HG03457 (cell line): ENCODE data around the gene CACNA1G.
A peak's percentile ranks its signal among the peaks of the same experiment; 100 is the strongest.

Experiments
- ATAC-seq: cut with Tn5 transposase; IDR thresholded peaks from one replicate; pipeline ENCODE4 v1.9.1; 2021; ENCODE audit warnings: moderate number of reproducible peaks; ENCODE audit not compliant: unreplicated experiment

CACNA1G gene

GRCh38 chr17:50547035-50547735, 13.3 kb upstream of the CACNA1G start, which contains the start of gene SPATA20:
Gene SPATA20, plus strand, starts transcription at chr17:50547174. Its CDS starts 35 bp downstream, at chr17:50547209.
- ATAC-seq: peak; percentile 56

DNA sequence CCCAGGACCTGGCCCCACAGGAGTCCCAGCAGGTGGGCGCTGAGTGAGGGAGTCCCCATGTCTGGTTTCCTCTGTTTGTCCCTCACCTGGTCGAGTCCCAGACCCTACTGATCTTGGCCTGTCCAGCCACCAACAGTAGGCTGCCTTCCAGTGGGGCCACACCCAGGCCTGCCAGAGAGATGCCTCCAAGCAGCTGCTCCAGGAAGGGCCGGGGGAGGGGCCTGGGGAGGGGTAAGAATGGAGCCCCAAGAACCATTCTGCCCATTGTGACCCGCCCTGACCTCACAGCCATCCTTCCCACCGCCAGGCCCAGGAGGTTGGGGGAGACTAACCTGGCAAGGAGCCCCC, 12.8 kb upstream of the CACNA1G start:
- ATAC-seq: no peak

DNA sequence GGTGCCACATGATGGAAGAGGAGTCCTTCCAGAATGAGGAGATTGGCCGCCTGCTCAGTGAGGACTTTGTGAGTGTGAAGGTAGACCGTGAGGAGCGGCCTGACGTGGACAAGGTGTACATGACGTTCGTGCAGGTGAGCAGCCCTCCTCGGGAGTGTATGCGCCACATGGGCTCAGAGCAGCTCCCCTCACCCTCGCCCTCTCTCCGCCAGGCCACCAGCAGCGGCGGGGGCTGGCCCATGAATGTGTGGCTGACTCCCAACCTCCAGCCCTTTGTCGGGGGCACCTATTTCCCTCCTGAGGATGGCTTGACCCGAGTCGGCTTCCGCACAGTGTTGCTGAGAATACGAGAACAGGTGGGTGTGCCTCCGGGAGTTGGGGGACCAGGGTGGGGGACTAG, 11.7 kb upstream of the CACNA1G start:
- no peak for ATAC-seq

DNA sequence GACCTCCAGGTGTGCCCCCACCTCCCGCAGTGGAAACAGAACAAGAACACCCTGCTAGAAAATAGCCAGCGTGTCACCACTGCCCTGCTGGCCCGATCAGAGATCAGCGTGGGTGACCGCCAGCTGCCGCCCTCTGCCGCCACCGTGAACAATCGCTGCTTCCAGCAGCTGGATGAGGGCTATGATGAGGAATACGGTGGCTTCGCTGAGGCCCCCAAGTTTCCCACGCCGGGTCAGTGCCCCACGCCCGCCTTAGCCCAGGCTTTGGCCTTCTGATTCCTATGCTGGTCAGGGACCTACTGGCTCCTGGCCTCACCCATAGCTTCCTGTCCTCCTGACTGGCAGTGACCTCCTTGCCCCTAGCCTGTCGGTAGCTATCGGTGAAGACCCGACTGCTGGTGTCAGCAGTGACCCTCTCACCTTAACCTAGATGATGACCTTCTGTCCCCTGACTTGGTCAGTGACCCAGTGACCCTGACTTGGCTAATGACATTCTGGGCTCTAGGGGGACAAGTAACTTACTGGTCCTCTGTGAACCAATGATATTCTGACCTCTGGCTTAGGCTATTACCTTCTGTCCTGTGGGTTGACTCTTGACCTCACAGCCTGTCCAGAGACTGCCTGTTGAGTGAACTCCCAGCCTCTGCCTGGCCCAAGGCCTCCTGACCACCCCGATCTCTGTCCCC, 11.1 kb upstream of the CACNA1G start:
- no peak for ATAC-seq

- ATAC-seq: no peak
Measured at GRCh38 chr17:50549969-50550368, 10.5 kb upstream of the CACNA1G start.

DNA sequence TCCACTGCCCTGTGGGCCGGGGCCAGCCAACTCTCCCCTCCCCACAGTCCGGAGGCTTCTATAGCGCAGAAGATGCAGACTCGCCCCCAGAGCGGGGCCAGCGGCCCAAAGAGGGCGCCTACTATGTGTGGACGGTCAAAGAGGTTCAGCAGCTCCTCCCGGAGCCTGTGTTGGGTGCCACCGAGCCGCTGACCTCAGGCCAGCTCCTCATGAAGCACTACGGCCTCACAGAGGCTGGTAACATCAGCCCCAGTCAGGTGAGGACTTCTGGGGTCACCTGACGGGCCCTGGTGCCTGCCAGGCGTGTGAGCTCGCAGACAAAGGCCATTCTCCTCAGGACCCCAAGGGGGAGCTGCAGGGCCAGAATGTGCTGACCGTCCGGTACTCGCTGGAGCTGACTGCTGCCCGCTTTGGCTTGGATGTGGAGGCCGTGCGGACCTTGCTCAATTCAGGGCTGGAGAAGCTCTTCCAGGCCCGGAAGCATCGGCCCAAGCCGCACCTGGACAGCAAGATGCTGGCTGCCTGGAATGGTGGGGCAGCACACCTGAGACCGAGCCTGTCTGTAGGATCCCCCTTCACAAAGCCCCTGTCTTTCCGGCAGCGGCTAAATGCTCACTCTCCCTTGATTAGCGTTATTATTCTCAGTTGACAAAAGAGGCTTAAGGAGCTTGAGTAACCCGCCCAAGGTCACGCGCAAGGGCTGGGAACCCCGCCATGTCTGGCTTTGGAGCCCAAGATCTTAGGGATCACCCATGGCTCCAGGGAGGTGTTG, 9.7 kb upstream of the CACNA1G start:
- no peak for ATAC-seq

- no peak for ATAC-seq
Measured at GRCh38 chr17:50551433-50551815, 9.1 kb upstream of the CACNA1G start.

DNA sequence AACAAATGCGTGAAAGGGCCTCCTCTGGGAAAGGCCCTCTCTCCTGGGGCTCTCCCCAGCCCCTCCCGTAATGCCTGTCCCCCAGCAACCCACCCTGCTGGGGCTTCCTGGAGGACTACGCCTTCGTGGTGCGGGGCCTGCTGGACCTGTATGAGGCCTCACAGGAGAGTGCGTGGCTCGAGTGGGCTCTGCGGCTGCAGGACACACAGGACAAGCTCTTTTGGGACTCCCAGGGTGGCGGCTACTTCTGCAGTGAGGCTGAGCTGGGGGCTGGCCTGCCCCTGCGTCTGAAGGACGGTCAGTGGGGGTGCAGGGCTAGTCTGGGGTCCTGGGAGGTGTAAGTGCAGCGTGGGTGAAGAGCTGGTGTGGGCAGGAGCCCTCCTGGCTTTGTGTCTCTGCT, 8.6 kb upstream of the CACNA1G start:
- ATAC-seq: no peak

GRCh38 chr17:50554201-50554600, 6.3 kb upstream of the CACNA1G start:
- ATAC-seq: no peak

GRCh38 chr17:50556803-50557202, 3.7 kb upstream of the CACNA1G start:
- ATAC-seq: no peak

- no peak for ATAC-seq
Measured at GRCh38 chr17:50557630-50558029, 2.9 kb upstream of the CACNA1G start.

GRCh38 chr17:50558091-50558490, 2.4 kb upstream of the CACNA1G start:
- no peak for ATAC-seq

DNA sequence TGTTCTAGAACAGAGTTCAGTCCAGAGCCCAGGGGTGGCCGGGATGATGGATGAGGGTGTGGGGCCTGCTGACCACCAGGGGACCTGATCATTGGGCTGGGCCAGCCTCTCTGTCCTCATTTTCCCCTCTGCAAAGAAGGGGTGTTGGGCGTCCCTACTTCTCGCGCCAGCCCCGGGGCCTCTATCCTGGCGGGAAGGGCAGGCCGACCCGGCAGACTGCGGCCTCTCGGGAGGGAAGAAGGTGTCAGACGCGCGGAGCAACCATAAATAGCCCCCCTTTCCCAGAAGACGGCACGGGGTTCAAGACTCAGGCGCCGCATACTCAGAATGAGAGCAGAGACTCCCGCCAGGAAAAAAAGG, 2.0 kb upstream of the CACNA1G start:
- ATAC-seq: no peak

GRCh38 chr17:50558941-50559614, 1.4 kb upstream of the CACNA1G start:
- no peak for ATAC-seq

- ATAC-seq: no peak
Measured at GRCh38 chr17:50559674-50560184, 786 bp upstream of the CACNA1G start.

DNA sequence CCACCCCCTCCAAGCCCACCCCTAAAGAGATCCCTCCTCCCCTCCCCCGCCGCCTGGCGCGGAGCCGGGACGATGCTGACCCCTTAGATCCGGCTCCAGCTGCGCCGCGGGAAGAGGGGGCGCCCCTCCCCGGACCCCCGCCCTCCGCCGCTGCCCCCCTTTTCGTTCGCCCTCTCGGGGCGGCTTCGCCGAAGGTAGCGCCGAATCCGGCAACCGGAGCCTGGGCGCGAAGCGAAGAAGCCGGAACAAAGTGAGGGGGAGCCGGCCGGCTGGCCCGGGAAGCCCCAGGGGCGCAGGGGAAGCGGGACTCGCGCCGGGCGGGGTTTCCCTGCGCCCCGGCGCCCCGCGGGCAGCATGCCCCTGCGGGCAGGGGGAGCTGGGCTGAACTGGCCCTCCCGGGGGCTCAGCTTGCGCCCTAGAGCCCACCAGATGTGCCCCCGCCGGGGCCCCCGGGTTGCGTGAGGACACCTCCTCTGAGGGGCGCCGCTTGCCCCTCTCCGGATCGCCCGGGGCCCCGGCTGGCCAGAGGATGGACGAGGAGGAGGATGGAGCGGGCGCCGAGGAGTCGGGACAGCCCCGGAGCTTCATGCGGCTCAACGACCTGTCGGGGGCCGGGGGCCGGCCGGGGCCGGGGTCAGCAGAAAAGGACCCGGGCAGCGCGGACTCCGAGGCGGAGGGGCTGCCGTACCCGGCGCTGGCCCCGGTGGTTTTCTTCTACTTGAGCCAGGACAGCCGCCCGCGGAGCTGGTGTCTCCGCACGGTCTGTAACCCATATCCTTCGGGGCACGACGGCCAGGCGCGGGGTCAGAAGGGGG, 623 bp downstream of the CACNA1G start:
- ATAC-seq: no peak

- ATAC-seq: no peak
Measured at GRCh38 chr17:50561746-50562141, 1.2 kb downstream of the CACNA1G start.

GRCh38 chr17:50562242-50563091, 2.0 kb downstream of the CACNA1G start:
- ATAC-seq: no peak

- no peak for ATAC-seq
Measured at GRCh38 chr17:50563092-50563511, 2.6 kb downstream of the CACNA1G start.
